HL-60 (cell line): ENCODE data around the gene CACNA1I.

Source experiments
- DNase-seq, 2 experiments: peaks; one replicate each; pipeline ENCODE4 v3.0.0-alpha.2; 2010 to 2020; ENCODE audit warnings: low read depth in 1 of 2, low spot score in 1 of 2
- H3K27ac ChIP-seq: fragments of 250-450 bp; sonication (Bioruptor Pico); replicated peaks from 2 replicates; pipeline ENCODE4 v1.5.1; 2020; ENCODE audit warnings: mild to moderate bottlenecking, moderate library complexity
- H3K27me3 ChIP-seq: fragments of 250-450 bp; sonication (Bioruptor Pico); 2 replicates; pipeline ENCODE4 v1.5.1; 2021; ENCODE audit warnings: mild to moderate bottlenecking, moderate library complexity; ENCODE audit not compliant: insufficient read depth, poor library complexity, severe bottlenecking
- H3K4me3 ChIP-seq: replicated peaks from 2 replicates; pipeline ENCODE4 v1.5.1; 2011; ENCODE audit warnings: mild to moderate bottlenecking, control low read depth, low read length; ENCODE audit not compliant: insufficient read depth
- CTCF ChIP-seq: IDR thresholded peaks from one replicate; pipeline ENCODE4 v1.5.1; 2011; ENCODE audit warnings: low read length, control low read depth, inconsistent platforms; ENCODE audit not compliant: insufficient read depth
- GABPA ChIP-seq: IDR thresholded peaks from 2 replicates; pipeline ENCODE4 v1.6.1; 2012; ENCODE audit warnings: low read depth
- POLR2AphosphoS5 ChIP-seq: IDR thresholded peaks from 2 replicates; pipeline ENCODE4 v1.6.1; 2012; ENCODE audit warnings: low read depth
- REST ChIP-seq: IDR thresholded peaks from 2 replicates; pipeline ENCODE4 v1.6.1; 2012; ENCODE audit warnings: low read depth; ENCODE audit not compliant: insufficient replicate concordance
- SPI1 ChIP-seq: IDR thresholded peaks from 2 replicates; pipeline ENCODE4 v1.6.1; 2012; ENCODE audit warnings: low read depth, mild to moderate bottlenecking, borderline replicate concordance

The CACNA1I gene

GRCh38 chr22:39699631-39700360 lies 129.2 kb downstream of the CACNA1I start:
- no peak for DNase-seq
- no peak overlapping the region for H3K4me3 ChIP-seq
- H3K27ac ChIP-seq = no peak overlapping the region
- TF ChIP-seq SPI1 (no peak), POLR2AphosphoS5 (no peak), CTCF (no peak), GABPA (no peak), REST (no peak)
- H3K27me3 ChIP-seq = peaks cover 2% of the 10 kb centered on the region

- TF ChIP-seq GABPA = no peak
- TF ChIP-seq CTCF = no peak
- no peak for TF ChIP-seq POLR2AphosphoS5
- no peak for TF ChIP-seq SPI1
- TF ChIP-seq REST = no peak
- H3K27ac ChIP-seq = no peak overlapping the region
- no peak for DNase-seq
Measured at GRCh38 chr22:39700565-39700964, 130.0 kb downstream of the CACNA1I start.

GRCh38 chr22:39703091-39703490 lies 132.5 kb downstream of the CACNA1I start:
- no peak for DNase-seq
- TF ChIP-seq GABPA = no peak
- TF ChIP-seq REST = no peak
- no peak for TF ChIP-seq POLR2AphosphoS5
- TF ChIP-seq CTCF = no peak
- no peak for TF ChIP-seq SPI1
- Histone ChIP-seq H3K27me3 (no peaks in the 10 kb centered on the region), H3K4me3 (no peak overlapping the region), H3K27ac (no peak overlapping the region)

More at GRCh38 chr22:39700565-39700964, 130.0 kb downstream of the CACNA1I start:
- H3K4me3 ChIP-seq = no peak overlapping the region
- no peaks in the 10 kb centered on the region for H3K27me3 ChIP-seq
